ENCODE results near the gene DLG4.

DLG4 gene

DNA sequence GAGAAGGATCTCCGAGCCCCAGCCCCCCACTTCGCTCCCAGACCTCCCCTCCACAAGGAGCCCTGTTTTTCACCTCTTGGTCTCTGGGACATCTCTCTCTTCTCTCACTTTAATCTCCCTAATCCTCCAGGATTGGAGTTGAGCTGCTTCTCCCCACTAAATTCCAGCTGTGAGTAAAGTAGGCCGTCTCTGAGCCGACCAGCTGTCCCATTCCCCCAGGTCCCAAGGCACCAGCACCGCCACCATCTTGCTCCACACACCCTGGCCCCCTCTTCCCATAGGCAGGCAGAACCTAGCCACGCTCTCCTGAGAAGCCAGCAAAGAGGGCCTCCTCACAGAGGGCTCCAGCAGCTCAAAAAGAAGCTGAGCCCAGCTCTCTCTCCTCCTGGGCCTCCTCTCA lies 878 bp downstream of the DLG4 start:
- DNase-seq (ENCODE audit: low spot score) = no peak
- H3K4me3 ChIP-seq = no peak overlapping the region
- TF ChIP-seq CTCF (IDR thresholded peaks at IDR 0.05) = no peak
- peak overlapping the region; percentile 98 to 99 for H3K27ac ChIP-seq

- Histone ChIP-seq H3K27ac (peak overlapping the region; percentile 69 to 99), H3K4me3 (peak overlapping the region; percentile 72)
- TF ChIP-seq CTCF (IDR thresholded peaks at IDR 0.05) = no peak
- DNase-seq (ENCODE audit: low spot score) = no peak
Observed at GRCh38 chr17:7218166-7218565, 1.5 kb downstream of the DLG4 start.

- no peak for DNase-seq (ENCODE audit: low spot score)
- H3K27ac ChIP-seq = peak overlapping the region; percentile 69 to 99
- H3K4me3 ChIP-seq = peak overlapping the region; percentile 72
- no peak for TF ChIP-seq CTCF (IDR thresholded peaks at IDR 0.05)
Observed at GRCh38 chr17:7217113-7217987, 2.3 kb downstream of the DLG4 start.

GRCh38 chr17:7216242-7217112 lies 3.2 kb downstream of the DLG4 start:
- DNase-seq (ENCODE audit: low spot score) = no peak
- Histone ChIP-seq H3K27ac (peak overlapping the region; percentile 69 to 99), H3K4me3 (peak overlapping the region; percentile 72)
- no peak for TF ChIP-seq CTCF (IDR thresholded peaks at IDR 0.05)

GRCh38 chr17:7215652-7216180 lies 3.9 kb downstream of the DLG4 start:
- Histone ChIP-seq H3K27ac (peak overlapping the region; percentile 69 to 99), H3K4me3 (peak overlapping the region; percentile 72)
- no peak for TF ChIP-seq CTCF (IDR thresholded peaks at IDR 0.05)
- DNase-seq (ENCODE audit: low spot score) = no peak

GRCh38 chr17:7215136-7215638 lies 4.4 kb downstream of the DLG4 start:
- DNase-seq (ENCODE audit: low spot score) = no peak
- peak overlapping the region; percentile 72 for H3K4me3 ChIP-seq
- no peak for TF ChIP-seq CTCF (IDR thresholded peaks at IDR 0.05)
- H3K27ac ChIP-seq = peak overlapping the region; percentile 69 to 99
